ENCODE results near the gene DHRS3.
"Not testable (repeated sequence)": the region's sequence is repeated elsewhere in the genome, so short reads cannot be mapped to it uniquely, and the experiment has no call there.

The DHRS3 gene, protein sequence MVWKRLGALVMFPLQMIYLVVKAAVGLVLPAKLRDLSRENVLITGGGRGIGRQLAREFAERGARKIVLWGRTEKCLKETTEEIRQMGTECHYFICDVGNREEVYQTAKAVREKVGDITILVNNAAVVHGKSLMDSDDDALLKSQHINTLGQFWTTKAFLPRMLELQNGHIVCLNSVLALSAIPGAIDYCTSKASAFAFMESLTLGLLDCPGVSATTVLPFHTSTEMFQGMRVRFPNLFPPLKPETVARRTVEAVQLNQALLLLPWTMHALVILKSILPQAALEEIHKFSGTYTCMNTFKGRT

DNA sequence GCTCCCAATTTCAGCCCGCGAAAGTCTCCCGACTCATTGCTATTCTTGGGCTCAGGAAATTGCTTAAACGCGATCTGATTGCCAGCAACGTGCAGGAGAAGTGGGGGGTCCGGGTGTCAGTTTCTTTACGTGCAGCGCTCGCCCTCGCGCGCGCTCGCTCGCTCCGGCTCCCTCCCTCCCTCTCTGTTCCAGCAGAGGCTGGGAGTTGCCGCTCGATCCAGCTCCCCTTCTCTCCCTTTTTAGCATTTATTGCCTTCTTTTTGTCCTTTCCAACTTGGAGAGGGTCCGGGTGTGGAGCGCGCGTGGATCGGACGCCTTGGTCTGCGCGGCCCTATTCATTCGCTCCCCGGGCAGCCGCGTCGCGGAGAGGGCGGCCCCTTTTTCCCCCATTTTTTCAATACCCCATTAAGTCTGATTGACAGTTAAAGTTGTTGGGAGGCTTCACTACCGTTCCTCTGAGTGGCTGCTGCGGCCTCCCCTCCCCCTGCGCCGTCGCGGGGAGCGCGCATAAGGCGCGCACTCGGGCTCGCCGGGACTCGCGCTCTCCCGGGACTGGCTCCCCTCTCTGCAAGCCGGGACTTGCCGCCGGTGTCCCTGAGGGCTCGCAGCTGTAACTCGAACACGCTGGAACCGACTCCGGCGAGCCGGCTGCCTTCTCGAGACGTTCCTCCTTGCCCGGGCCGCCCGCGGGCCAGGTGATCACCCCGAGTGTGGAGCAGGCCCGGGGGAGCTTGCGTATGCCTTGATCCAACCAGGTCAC lies at the start of gene DHRS3:
DHRS3 (minus strand) TSS at position 310 of the 760 bp plus-strand sequence. CDS start 862 bp downstream, outside the sequence.
- peak; percentile 21 for DNase-seq

DNA sequence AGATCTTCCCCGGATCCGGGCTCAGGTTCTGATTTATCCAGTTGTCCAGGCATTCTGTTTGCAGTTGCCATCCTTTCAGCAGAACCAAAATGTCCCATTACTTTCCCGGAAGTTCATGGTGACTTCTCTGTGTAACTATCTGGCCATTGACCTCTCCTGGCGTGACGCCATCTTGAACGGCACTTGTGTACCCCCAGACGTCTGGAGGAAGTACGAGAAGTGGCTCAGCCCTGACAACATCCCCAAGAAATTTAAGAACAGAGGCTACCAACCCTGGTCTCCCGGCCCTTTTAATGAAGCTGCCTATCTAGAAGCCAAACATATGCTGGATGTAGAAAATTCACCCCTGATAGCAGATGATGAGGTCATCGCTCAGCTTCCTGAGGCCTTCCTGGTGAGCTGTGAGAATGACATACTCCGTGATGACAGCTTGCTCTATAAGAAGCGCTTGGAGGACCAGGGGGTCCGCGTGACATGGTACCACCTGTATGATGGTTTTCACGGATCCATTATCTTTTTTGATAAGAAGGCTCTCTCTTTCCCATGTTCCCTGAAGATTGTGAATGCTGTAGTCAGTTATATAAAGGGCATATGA lies 48.2 kb upstream of the DHRS3 start:
- DNase-seq: no peak

DNA sequence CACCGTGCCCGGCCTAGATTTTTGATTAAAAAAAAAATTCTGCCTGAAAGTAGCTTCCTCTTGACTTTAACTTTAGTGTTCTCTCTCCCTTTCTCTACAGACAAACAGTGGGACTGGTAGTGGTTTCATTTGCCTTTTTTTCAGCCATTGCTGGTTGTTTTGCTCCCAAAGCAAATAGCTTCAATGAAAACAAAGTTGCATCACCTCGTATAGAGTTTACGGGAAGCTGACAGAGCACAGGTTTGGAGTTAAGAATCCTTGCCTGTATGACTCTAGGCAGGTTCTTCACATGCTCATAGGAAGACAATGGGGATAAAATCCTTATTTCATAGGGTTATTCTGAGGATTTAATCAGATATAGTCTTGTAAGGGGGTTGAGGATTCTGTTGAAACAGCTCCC lies 47.5 kb upstream of the DHRS3 start:
- DNase-seq: no peak

DNA sequence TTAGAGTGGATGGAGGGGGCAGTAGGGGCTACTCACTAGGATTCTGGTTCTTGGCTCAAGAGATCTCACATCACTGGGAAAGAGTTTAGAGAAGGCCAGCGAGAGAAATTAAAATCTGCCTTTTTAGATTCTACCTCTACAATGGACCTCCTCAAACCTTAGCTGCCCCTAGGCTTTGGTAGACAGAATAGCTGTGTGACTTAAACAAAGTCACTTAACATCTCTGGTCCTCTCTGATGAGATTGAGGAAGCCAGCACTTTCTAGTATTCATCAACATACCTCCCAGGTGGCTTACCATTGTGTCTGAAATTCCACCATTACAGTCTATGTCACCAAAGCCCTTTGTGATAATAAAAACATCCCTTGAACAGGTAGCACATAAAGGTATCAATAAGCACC lies 44.5 kb upstream of the DHRS3 start:
- DNase-seq: no peak

DNA sequence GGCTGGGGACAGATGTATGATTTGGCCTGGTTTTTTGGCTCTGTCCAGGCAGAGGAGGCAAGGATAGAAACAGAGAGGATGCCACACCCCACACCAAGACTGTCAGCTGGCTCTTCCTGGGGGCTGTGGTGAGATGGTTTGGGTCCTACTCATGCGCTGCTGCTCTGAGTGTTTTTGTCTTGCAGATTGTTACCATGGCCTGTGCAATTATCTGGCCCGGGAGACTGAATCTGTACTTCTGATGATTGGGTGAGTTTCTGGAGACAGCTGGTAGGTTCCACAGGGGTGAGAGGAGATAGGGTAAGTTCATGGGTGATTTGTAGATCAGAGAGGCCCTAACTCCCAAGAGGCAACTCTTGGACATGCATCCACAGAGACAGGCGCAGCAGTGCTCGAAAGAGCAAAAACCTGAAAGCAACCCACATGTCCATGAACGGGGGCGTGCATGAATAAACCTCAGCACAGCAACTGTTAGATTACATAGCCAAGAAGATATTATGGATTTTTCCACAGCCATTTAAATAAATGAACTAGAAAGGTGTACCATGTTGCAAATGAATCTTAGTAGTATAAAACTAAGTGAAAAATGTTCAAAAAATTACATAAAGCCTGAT lies 43.7 kb upstream of the DHRS3 start:
- no peak for DNase-seq

DNA sequence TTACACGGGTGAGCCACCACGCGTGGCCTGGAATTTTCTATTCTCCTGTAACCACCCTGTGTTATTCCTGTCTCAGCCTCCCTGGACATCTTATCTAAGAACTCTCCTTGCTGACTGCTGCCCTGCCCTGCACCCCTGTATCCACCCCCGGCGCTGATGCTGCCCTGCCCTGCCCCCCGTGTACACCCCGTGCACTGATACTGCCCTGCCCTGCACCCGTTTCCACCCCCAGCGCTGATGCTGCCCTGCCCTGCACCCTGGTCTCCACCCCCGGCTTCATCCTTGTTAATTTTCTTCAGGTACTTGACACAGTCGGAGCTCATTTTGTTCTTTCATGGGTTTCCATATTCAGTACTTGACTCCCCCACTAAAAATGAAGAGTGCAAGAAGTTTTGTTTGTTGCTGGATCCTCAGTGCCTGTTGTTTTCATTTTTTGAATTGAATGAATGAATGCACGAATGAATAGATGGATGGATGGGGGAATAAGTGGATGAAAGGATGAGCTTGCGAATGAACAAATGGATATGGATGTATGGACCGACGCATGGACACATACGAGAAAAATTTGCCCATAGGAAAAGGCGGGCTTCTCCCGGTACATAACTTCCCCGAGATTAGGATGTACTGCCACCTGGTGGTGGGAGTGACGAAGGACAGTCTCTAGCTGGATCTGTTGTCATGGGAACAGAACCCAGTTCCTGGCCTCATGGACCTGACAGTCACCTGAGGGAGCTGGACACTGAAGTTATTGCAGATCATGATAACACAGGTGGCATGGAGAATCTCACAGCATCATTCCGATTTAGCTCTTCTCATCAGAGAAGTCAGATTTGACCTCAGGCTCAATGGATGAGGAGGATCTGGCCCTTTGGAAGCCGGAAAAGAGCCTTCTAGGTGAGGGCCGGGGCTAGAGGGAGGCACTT lies 40.8 kb upstream of the DHRS3 start:
- DNase-seq: peak; percentile 51

DNA sequence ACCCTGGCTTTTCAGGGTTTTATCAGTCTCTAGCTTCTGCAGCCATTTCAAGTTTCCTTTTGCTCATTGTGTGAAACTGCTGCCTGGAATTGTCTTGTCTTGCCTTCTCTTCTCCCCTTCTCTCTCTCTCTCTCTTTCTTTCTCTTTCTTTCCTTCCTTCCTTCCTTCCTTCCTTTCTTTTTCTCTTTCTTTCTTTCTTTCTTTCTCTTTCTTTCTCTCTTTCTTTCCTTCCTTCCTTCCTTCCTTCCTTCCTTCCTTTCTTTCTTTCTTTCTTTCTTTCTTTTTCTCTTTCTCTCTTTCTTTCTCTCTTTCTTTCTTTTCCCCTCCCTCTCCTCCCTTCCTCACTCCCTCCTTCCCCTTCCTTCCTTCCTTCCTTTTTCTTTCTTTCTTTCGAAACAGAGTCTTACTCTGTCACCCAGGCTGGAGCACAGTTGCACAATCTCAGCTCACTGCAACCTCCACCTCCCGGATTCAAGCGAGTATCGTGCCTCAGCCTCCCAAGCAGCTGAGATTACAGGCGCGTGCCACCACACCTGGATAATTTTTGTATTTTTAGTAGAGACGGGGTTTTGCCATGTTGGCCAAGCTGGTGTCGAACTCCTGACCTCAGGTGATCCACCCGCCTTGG lies 40.0 kb upstream of the DHRS3 start:
- not testable (repeated sequence) for DNase-seq

DNA sequence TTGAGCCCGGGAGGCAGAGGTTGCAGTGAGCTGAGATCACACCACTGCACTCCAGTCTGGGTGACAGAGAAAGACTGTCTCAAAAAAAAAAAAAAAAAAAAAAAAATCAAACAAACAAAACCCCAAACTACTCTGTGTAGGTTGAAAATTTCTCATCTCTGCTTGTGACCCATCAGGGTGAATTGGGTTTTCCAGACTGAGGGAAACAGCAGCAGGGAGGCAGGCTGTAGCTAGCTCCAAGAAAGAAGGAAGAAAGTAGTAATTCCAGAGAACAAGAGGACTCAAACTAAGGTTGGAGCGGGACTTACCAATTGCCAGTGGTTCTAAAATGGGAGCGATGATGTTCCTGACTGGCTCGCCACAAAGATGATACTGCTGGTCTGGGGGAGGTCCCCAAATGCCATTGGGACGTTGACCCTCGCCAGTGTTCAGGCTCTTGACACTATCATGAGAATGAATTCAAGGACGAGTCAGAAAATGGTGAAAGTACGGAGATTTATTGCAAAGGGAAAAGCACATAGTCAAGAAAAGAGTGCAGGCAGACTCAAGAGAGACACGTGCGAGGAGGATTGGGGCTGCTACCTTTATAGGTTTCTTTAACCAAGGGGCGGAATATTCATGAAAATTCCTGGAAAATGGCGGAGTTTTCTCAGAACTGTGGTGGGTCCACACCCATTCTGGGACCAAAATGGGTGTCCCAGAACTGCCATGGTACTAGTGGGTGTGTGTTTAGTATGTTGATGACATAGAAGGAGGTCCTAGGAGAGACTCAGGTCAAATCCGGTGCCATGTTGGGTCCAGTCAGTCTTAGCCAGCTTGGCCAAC lies 39.3 kb upstream of the DHRS3 start:
- DNase-seq: no peak

DNA sequence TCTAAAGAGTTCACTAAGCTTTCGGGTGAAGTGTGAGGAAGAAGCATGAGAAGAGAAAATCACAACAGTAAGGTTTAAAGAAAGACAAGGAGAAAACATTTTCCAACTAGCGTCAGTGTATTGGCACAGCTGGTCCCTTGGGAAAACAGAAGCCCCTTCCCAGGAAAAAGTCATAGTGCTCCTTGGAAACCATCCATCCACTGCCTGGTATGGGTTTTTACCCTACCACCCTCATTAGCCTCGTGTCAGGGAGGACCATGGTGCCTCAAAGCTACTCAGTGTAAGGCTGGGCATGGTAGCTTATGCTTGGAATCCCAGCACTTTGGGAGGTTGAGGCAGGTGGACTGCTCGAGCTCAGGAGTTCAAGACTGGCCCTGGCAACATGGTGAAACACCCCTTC lies 38.6 kb upstream of the DHRS3 start:
- no peak for DNase-seq

DNA sequence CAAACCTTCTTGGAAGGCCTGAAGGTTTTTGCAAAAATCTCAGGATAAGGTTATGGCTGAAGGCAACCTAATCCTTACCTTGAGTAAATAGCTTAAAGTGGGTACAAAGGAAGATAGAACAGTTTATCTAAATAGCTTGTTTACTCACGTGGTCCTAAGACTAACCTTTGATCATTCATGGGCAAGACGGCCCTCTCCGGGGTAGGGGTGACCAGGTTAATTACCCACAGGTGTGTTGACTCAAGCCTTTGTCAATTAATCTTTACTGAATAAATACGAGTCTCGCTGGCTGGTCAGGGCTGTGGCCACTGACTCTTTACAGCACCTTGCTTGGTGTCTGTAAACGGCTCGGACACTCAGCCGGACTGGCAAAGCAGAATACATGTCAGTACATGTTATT lies 36.6 kb upstream of the DHRS3 start:
- peak; percentile 12 for DNase-seq

DNA sequence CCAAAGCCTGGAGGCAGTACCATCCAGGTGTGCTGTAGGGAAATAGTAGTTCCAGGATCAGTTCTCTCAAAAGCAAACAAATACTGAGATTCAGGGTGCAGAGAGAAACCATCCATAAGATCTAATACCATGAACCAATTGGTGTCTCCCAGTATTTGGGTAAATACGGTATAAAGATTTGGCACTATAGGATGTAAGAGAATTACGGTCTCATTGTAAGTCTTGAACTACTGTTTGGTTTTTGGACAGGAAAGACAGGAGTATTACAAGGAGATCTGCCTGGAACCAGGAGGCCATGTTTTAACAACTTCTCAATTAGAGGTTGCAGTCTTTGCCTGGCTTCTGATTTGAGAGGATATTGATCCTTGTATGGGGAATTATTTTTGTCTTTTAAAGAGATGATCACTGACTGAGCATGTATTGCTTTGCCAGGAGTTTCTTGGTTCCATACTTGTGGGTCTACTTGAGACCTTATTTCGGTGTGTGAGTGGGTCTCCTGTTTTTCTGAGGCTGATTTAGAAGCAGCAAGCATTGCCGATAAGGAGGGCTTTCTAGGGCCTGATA lies 36.1 kb upstream of the DHRS3 start:
- no peak for DNase-seq

DNA sequence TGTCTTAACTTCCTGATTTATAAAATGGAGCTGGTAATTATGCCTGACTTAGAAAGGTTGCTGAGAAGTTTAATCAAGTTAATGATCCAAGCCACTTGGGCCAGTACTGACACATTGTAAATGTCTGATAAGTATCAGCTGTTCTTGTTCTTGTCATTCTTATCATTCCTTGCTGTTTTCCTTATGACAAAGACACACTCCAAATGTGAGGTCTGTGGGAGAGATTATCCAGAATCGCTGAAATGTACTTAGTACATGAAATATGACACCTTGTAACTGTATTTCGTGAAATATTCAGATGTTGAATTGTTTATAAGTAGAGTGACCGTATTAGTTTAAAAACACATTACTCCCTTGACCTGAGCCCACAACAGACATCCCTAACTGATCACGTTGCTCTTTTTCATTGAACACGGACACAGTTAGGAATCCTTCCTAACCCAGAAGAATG lies 32.0 kb upstream of the DHRS3 start:
- no peak for DNase-seq

DNA sequence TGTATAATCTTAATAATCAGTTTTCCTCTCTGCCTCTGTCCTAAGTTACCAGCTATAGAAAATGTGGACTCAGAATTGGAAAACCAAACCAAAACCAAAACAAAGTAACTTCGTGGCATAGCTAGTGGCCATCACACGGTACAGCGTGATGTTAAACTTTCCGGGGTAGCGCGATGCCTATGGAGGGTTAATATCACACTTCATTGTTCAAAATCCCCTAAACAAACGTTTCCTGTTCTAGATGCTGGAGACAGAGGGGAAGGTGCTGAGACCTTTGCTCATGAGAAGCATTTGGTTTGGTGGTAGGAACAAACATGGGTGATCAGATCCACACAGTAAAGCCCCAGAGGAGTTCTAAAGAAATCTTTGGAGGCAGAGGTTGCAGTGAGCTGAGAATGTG lies 30.7 kb upstream of the DHRS3 start:
- no peak for DNase-seq

DNA sequence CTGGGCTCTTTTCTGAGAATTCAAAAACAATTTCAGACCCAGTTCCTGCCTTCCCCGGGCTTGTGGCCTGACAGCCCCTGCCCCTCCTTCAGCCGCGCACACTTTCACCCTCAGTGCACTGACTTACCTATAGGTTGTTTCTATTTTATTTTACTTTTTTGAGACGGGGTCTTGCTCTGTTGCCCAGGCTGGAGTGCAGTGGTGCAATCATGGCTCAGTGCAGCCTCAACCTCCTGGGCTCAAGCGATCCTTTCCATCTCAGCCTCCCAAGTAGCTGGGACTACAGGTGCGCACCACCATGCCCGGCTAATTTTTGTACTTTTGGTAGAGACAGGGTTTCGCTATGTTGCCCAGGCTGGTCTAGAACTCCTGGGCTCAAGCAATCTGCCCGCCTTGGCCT lies 27.4 kb upstream of the DHRS3 start:
- not testable (repeated sequence) for DNase-seq

DNA sequence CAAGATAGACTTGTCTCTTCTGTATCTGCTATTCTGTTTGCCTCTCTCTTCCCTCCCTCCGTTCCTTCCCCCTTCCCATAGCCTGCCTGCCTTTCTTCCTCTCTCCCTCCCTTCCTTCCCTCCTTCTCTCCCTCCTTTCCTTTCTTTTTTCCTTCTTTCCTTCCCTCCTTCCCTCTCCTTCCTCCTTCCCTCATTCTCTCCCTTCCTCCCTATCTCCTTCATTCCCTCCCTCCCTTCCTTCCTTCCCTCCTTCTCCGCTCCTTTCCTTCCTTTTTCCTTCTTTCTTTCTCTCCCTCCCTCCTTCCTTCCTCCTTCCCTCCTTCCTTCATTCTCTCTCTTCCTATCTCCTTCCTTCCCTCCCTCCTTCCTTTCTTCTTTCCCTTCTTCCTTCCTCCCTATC lies 26.8 kb upstream of the DHRS3 start:
- DNase-seq: no peak

DNA sequence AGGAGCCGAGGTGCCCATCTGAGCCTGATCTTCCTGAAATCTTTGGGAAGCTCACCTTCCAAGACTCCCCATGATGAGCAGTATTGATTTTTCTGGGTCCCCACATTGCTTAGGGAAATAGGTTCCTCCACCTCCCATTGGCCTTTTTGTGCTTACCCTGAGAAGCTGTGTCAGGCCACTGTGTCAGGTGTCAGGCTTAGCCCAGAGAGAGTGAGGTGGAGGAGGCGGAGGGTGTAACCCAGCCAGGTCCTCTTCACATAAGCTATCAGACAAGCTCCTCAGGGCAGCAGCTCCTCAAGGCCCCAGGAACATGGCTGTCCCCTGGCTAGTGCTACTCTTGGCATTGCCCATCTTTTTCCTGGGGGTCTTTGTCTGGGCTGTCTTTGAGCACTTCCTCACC lies 26.2 kb upstream of the DHRS3 start:
- DNase-seq: no peak

DNA sequence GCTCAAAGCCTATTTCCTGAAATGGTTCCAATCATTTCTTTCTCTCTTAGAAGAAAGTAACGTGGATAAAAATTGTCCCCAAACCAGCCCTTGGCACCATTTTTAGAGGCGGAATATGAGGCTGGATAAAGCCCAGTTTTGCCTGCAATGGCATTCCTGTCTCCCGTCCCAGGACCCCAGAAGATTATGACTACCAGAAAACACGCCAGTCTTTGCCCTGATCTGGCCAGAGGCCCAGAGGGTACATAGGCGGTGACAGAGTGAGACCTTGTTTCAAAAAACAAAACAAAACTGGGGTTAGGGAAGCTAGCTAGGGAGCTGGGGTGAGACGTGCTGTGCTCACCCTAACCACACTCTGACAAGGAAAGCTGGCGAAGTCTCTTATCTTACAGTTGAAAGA lies 25.8 kb upstream of the DHRS3 start, which contains the start of gene AADACL4:
AADACL4 (plus strand) TSS at position 301 of the 400 bp plus-strand sequence. CDS start 462 bp downstream, outside the sequence.
- no peak for DNase-seq

DNA sequence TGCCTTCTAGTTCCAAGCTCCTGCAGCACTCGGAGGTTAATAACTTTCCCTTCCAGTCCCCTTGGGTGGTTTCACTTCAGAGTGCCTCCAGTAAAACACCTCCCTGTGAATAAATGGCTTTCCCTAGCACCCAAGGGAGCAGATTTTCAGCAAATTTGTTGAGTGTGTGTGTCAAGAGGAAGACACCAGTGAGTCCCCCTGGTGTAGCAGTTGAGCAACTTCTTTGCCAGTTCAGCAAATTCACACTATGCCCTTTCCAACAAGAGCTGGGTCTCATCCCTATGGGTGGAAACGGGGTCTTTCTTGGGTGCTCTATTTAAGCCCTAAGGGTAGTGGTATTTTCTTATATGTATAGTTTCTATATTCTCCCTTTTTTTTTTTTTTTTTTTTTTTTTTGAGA lies 25.1 kb upstream of the DHRS3 start:
- no peak for DNase-seq

DNA sequence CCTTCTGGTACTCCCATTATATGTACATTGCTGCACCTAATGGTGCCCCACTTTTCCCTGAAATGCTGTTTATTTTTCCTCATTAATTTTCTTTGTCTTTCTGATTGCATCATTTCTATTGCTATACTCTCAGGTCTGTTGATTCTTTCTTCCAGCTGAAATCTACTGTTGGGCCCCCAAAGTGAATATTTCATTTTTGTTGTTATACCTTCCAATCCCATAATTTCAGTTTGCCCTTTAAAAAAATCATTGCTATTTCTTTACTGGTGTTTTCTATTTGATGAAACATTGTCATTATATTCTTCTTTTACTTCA lies 22.9 kb upstream of the DHRS3 start:
- no peak for DNase-seq

DNA sequence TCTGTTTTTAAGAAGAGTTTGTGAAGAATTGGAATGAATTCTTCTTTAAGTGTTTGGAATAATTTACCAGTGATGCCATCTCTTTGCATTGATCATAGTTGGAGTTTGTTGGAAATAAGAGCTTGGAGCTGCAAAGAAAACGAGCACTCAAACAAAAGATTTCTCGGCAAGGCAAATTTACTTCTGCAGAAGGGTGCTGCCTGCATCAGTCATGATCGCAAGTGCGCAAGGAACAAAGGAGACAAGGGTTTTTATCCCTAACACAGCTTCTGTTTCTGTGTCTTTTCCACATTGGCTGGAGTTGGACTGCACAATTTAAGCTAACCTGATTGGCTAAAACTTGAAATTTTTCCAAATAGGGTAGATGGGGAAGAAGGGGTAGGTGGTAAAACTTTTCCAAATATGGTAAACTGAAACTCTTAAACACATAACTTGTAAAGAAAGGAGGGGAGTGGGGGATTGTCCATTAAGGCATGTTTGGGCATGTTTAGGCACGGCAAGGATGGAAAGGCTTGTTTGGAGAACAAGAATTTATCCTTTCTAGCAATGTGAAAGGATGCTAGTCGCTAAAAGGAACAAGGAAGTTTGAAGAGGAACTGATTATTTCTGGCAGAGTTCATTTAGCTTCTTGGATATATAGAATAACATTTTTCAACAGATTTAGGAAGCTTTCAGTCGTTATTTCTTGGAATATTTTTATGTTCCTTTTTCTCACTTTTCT lies 22.4 kb upstream of the DHRS3 start:
- DNase-seq: no peak

Data from NCI-H146 (cell line).